Fibroblast of peridontal ligament (primary cell): ENCODE measurements around the gene ANKS1A.

Source experiments
- DNase-seq: peaks from one replicate; pipeline ENCODE4 v3.0.0-alpha.2; 2010; ENCODE audit errors: extremely low read depth

ANKS1A gene

GRCh38 chr6:35084511-35085203, 195.6 kb downstream of the ANKS1A start:
- no peak for DNase-seq

GRCh38 chr6:35085359-35086281, 196.6 kb downstream of the ANKS1A start:
- DNase-seq = no peak

- DNase-seq = no peak
Measured at GRCh38 chr6:35086282-35086632, 197.2 kb downstream of the ANKS1A start.

GRCh38 chr6:35086636-35087360, 197.7 kb downstream of the ANKS1A start:
- DNase-seq = no peak

- no peak for DNase-seq
Measured at GRCh38 chr6:35087361-35088280, 198.6 kb downstream of the ANKS1A start.

- no peak for DNase-seq
Measured at GRCh38 chr6:35088281-35089215, 199.5 kb downstream of the ANKS1A start.

GRCh38 chr6:35089216-35089934, 200.3 kb downstream of the ANKS1A start:
- DNase-seq = no peak

GRCh38 chr6:35089935-35090505, 201.0 kb downstream of the ANKS1A start:
- DNase-seq = peak; percentile 72

- no peak for DNase-seq
Measured at GRCh38 chr6:35090734-35091133, 201.7 kb downstream of the ANKS1A start.

- DNase-seq = no peak
Measured at GRCh38 chr6:35091346-35092083, 202.5 kb downstream of the ANKS1A start.

- peak; percentile 65 for DNase-seq
Measured at GRCh38 chr6:35092362-35093117, 203.5 kb downstream of the ANKS1A start.

GRCh38 chr6:35093118-35093445, 204.0 kb downstream of the ANKS1A start:
- DNase-seq = peak; percentile 53

GRCh38 chr6:35093783-35094182, 204.7 kb downstream of the ANKS1A start:
- DNase-seq = no peak

- no peak for DNase-seq
Measured at GRCh38 chr6:35094183-35094582, 205.1 kb downstream of the ANKS1A start.

- DNase-seq = peak; percentile 80
Measured at GRCh38 chr6:35096129-35096862, 207.2 kb downstream of the ANKS1A start.

- DNase-seq = no peak
Measured at GRCh38 chr6:35099116-35099515, 210.1 kb downstream of the ANKS1A start.

GRCh38 chr6:35105078-35105477, 216.0 kb downstream of the ANKS1A start:
- DNase-seq = no peak
